ENCODE measurements around the gene CHRNG.

CHRNG gene, protein sequence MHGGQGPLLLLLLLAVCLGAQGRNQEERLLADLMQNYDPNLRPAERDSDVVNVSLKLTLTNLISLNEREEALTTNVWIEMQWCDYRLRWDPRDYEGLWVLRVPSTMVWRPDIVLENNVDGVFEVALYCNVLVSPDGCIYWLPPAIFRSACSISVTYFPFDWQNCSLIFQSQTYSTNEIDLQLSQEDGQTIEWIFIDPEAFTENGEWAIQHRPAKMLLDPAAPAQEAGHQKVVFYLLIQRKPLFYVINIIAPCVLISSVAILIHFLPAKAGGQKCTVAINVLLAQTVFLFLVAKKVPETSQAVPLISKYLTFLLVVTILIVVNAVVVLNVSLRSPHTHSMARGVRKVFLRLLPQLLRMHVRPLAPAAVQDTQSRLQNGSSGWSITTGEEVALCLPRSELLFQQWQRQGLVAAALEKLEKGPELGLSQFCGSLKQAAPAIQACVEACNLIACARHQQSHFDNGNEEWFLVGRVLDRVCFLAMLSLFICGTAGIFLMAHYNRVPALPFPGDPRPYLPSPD

DNA sequence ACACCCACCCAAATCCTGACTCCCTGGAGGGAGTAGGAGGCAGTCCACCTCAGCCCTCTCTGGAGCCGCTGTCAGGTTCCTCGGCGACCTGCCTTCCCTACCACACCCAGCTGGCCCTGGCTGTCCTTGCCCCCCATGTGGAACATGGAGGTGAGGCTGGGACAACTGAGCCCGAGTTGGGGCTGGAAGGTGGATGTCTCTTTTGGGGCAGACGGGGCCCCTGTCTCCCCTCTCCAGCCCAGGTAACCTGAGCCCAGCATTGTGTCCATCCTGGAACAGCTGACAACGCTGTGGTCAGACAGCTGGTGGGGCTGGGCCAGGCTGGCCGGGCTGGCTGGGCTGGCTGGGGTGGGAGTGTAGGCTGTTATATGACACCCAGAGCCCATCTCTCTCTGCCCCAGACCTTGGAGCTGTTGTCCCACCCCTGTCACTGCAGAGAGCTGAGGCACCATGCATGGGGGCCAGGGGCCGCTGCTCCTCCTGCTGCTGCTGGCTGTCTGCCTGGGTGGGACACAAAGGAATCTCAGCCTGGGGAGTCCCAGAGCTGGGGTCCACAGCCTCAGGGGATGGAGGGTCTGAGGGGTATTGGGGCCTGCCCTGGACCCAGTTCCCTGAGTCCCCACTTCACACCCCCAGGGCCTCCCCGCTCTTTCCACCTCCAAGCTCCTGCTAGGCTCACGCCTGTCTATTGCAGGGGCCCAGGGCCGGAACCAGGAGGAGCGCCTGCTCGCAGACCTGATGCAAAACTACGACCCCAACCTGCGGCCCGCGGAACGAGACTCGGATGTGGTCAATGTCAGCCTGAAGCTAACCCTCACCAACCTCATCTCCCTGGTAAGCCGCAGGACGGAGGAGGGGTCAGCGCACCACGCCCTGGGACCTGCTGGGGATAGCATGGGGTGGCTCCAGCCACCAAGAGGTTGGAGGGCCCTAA is at the start of gene CHRNG:
Gene CHRNG (plus strand): TSS at position 395 of the 934 bp plus-strand sequence. CDS start 56 bp downstream, at position 451.
- no peak for DNase-seq

DNA sequence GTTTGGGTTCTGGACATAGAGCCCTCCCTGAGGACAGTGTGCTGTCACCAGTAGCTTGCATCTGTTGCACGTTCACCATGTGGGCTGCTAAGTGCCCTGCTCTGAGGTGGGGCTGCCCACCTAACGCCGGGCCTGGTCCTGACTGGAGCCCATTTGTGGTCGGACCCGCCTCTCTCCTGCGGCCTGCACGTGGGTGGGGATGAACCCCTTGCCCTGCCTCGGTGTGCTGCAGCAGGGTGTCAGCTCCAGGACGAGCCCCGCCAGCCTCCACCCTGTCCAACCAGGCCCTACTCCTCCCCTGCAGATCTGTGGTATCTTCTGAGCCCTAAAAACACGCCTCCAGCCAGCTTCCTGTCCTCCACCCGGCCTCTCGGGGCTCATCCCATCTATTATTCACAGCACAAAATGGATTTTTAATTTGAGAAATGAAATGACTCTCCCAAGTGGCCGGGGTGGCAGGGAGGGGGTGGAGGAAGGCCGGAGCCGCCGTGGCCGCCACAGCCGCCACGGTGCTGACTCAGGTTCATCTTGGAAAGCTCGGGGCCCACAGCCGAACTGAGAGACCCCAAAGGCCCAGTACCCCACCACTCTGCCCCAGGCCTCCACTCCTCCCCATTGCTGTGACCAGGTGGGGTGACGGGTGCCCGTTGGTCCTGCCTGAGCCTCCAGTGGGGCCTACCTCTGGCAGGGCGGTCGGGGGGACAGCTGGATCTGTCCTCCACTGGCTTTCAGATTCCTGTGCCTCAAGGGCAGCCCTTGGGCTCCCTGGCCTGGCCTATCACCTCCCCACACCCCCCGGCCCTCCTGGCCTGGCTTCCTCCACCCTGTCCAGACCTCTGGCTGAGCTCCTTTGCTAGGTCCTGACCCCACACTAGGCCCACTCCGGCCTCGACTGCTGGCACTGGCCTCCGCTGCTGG is 49.0 kb upstream of the CHRNG start:
- DNase-seq: no peak

DNA sequence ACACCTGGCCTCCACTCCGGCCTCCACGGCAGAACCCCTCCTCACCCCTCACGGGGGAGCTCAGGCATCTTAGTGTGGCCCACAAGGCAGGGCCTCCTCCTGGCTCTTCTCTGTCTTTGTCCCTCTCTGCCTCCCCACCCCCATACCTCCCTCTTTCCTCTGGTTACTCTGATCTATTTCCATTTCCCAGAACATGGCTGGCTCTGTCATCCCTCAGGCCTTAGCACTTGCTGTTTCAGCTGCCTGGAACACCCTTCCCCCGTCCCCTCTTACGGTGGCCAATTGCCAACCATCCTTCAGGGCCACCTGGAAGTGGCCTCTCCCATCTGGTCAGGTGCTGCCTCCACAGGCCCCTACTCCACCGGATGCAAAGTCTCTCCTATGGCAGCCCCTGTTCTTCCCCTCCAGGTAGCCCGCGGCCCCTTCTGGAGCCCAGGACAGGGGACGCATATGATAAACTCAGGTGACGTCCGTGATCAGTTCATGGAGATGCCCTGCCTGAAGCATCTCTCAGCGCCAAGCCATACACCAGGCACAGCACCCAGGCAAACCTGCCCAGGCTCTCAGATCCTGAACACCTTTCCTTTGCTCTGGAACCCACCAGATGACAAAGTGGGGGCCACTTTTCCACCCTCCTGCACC is 48.2 kb upstream of the CHRNG start:
- DNase-seq: no peak

DNA sequence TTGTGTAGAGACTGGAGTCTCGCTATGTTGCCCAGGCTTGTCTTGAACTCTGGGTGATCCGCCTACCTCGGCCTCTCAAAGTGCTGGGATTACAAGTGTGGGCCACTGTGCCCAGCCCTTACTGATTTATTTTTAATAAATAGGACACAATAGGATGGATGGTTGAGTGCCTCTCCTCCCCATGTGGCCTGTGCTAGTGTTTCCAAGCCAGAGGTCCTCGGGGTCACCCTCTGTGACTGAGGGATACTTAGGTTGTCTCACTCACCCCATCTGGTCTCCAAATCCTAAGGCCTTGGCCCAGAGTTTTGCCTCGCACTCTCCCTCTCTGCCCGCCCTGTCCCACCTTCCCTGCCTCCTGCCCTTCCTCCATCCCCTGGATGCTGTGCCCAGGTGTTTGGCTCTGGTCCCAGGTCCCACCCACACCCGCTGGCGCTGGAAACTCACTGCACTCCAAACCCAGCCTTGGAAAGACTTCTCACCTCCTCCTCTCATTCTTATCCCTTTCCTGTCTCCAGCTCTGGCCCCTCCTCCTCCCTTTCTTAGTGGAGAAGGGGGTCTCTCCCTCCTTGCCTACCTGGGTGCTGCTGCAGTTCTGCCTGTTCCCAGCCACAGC is 47.1 kb upstream of the CHRNG start:
- no peak for DNase-seq

DNA sequence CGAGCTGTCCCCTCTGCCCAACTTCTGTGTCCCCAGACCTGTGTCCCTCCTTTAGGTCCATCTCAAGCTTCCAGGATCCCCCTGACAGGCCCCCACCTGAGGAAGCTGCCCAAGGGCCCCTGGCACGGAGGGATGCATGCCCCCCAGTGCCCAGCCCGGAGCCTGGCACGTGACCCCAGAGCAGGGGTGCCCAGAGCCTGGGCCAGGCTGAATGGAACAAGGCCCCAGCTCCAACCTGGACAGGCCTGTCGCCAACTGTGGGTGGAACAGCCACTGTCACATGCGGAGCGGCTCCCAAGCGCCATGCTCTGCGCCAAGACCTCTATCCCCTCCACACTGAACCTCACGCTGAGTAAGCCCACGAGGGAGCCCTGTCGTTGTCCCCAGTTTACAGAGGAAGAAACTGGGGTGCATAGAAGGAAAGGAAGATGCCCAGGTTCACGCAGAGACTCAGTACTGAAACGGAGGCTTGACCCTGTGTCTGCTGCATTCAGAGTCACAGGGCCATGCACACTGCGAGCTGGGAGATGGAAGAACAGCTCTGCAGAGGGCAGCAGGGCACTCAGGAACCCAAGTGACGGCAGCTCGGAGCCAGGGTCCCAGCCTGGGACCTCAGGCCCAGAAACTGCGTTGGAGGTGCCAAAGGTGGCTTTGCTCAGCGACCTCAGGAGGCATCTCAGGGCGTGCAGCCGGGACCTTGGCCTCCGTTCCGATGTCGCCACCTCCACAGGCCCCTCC is 46.4 kb upstream of the CHRNG start:
- no peak for DNase-seq

DNA sequence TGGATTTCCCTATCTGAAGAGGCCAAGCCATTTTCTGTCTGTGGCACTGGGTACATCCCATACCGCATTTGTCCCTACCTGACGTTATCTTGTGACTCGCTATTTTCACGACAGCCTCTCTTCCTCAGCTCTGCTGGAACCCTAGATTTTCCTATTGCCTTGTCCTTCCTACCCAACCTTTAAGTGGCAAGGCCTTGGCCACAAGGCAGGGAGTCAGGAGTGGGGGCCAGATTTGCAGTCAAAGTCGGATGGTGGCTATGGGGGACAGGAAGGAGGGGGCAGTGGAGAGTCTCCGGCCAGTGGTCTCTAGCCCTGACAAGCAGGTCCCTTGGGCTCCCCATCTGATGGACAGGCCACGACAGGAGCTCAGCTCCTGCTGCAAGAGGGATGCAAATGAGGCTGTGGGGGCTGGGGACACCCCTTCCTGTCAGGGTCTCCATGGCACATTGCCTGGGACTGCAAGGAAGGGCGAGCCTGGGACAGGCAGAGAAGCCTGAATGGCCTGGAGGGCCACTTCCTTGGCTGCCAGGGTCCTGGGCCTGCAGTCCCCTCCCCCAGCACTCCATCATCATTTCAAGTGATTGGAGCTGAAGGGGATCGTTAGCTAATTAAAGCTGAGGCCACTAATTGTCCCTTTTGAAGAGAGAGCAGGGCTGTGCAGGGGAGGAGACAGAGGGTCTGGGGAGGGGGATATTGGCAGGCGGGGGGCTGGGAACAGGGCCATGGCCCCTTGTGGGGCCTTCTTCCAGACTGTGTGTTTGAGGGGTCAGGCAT is 45.6 kb upstream of the CHRNG start:
- DNase-seq: no peak

DNA sequence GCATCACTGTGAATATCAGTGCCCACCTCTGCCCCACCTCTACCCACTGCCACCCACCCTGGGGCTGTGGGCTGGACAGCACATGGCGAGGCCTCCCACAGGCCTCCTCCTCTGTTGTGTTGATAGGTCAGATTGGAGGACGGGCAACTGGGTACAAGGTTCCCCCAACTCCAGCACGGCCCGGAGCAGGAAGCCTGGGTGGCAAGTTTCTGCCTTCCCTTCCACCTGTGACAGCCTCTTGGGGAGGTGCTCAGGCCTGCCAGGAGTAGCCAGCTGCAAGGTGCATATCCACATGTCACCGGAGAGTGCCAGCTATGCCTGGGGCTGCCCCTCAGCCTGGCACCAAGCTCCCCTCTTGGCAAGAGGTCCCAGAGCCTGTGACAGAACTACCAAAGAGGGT is 45.0 kb upstream of the CHRNG start:
- DNase-seq: no peak

DNA sequence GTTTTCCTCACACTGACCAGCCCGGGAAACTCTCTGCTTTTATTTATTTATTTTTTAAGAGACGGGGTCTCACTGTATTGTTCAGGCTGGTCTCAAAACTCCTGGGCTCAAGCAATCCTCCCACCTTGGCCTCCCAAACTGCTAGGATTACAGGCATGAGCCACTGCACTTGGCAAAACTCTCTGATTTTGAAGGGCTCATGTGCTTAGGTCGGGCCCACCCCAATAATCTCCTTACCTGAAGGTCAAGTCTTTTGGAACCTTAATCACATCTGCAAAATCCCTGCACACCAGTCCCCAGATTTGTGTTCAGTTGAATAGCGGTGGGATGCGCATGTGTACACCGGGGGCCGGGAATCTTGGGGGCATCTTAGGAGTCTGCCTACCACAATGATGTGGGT is 44.2 kb upstream of the CHRNG start:
- DNase-seq: no peak

DNA sequence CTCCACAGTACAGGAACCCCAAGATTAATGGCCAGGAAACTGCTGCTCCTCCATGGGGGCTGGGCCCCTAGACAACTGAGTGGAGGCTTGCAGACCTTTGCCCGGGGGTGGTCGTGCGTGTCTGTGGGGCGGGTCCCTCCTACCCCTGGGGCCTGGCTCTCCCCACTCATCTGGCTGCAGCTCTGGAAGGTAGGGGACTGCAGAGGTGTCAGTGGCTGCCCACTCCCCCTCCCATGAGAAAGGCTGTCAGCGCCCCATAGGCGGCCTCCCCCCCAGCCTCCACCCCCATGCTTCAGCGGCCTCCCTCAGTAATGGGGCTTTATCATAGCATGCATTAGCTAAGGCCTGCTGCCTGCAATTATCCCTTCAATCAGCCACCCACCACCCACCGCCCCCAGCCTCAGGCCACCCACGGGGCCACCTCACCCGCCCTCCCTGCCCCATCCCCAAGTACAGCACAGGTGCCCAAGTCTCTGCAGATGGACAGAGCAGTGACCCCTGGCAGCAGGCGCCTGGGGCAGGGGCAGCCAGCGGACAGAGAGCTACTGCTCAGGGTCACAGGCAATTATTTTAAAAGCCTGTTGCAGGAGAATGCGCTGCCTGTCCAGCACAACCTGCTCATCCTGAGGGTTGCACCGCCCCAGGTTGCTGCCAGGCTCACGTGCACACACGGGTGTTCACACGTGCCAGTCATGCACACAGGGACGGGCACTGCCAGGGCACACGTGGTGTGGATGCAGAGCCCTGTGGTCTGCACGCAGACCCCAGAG is 42.8 kb upstream of the CHRNG start:
- DNase-seq: no peak

DNA sequence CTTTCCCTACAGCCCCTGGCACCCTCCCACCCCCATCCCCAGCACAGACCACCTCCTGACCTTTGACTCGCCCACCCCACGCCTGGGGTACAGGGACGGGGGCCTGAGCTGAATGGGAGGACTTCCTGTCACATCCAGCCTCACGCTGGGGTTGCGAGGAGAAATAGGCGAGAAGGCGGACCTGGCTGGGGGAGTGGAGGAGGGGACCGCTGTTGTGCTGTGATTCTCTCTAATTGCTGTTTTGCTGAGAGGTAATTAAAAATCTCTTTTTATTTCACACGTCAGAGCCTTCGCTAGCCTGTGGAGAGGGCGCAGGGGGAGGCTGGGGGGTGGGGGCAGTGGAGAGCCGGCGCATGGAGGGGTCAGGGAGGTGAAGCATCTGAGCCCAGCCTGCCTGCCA is 42.1 kb upstream of the CHRNG start:
- no peak for DNase-seq

DNA sequence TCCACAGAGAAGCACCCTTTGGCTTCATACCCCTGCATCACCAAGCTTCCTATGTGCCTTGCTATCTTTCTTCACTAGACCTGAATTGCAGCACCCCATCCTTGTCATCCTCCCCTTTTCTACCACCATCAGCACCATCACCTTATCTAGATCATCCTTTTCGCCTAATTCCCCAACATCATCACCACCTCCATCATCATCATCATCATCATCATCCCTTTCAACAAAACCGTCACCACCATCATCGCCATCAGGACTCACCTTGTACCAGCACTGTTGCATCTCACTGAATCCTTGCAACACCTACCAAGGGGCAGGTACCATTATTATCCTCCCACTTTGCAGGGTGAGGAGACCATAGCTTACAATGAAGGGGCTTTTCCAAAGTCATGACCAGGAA is 41.0 kb upstream of the CHRNG start:
- DNase-seq: no peak

DNA sequence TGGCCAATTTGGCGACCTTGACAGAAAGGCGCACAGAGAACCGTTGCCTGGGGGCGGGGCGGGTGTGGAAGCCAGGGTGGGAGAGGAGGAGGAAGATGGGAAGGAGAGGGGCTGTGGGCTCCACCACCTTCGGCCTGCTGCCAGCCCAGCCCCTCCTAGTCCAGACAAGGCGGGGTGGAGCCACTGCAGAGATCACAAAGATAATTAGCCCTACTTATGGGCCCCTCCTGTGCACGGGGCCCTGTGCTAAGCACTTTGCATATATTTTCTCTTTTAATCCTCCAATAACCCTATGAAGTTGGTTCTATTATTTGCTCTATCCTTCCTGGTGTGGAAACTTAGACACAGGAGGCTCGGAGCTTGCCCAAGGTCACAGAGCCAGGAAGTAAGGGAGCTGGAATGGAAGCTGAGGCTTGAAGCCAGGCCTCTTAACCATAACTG is 38.1 kb upstream of the CHRNG start:
- DNase-seq: no peak

DNA sequence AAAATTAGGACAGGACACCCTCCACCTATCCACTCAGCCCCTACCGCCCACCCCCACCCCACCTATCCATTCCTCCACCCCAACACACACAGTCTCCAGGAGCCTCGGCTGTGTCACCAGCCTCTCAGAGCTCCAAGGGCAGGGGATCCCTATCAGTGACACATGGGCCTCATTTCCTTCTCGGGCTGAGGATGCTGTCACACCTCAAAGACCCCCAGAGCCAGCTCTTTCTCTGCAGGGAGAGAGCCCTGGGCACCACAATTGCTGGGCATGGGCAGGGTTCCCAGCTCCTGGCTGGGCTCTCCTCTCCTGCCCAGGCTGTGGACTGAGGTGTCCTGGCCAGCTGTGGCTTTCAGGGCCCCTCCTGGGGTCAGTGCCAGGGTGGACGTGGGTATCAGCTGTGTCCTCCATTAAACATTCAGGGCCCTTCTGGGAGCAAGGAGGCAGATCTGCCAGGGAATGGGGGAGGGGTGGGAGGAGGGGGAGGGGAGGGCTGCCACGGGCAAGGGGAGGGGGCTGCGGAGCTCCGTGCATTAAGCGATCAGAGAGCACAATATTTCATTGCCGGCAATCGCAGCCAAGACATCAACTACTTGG is 37.6 kb upstream of the CHRNG start:
- DNase-seq: no peak

DNA sequence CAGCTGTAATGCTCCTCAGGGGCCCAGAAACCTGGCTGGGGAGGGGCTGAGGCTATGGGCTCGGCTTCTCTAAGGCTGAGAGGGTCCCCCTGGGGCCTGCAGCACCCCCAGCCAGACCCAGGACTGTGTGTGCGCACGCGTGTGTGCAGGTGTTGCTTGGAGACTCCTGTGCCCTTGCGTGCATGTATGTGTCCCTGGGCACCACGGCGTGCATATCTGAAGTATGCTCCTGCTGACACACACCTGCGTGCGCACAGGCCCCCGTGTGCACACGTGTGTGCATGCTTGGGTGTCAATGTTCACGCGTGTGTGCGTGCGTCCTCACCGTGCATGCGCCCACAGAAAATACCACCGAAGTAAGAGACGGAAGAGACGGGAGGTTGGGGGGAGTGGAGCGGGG is 37.0 kb upstream of the CHRNG start:
- DNase-seq: no peak

DNA sequence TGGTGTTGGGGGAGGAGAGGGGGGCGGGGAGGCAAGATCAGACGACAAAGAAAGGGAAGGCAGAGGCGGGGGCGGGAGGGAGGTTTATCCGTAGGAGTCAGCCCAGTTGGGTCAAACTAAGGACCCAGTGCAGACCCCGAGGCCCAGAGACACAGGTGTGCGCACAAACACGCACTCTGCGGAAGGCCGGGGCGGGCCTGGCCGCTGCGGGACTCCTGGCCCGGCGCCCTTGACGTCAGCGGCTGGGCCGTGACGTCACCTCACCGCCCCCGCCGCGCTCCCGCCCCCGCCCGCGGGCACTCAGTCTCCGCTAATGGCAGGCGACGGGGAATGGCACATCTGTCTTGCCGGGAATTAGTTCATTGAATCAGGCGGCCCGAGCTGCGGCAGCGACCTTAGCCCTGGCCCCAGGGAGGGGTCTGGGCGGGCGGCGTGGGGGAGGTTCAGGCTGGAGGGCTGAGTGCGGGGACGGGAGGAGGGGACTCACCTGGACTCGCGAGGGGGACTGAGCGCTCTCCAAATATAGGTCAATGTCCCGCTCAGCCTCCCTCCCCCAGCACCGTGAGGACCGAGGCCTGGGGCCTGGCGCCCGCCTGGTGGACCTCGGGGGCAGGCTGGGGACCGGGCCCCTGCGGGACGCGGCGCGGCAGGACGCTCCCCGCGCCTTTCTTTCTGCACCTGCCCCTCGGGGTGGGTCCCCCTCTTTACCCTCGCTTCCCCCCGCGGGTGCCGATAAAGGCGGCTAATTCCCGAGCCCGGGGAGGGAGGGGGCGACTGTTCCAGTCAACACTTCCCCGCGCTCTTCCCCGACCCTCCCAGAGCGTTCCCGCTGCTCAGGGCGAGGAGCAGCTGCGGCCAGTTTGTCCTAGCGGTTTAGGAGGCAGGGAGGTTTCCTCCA is 36.3 kb upstream of the CHRNG start:
- peak; percentile 11 for DNase-seq

DNA sequence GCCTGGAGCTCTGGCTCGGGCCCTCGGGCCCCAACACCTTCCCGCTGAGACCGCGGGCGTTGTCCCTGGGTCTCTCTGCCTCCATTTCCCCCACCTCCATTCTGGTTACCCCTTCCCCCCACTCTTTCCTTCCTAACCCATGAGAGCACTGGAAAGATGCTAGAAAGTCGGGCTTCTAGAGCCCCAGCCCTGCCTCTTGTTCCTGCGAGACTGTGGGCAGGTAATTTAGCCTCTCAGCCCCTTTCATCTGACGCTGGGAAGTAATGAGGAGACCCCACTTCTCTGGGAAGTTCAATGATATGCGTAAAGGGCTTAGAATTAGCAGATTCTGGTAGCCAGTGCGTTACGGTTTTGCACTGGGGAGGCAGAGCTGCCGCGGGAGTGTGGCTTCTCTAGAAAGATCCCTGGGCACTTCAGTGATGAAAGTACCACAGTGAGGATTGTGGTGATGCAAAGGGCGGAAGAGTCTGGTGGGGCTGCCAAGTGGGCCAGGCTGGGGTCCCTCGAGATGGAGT is 35.6 kb upstream of the CHRNG start:
- DNase-seq: no peak

DNA sequence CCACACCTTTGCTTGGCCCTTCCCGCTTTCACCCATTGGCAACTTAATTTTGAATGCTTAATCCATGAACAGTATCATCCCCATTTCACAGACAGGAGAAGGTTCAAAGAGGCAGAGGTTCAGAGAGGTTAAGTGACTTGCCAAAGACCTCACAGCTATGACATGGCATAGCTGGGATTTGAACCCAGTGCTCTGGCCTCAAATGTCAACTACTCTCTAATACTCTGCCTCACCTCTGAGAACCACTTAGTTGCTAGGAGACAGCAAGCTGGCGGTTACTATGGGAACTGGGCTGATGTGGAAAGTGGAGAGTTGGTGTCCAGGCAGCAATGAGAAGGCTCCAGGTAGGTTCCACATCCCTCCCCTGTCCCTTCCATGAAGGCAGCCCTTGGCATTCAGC is 35.1 kb upstream of the CHRNG start:
- DNase-seq: no peak
